Stomach (tissue), 4 donors: ENCODE data around the gene B2M.

Experiments used
- EP300 ChIP-seq: sonication (generic); formaldehyde crosslinking; IDR thresholded peaks from one replicate; pipeline ENCODE4 v1.6.1; 2017; ENCODE audit warnings: antibody characterized with exemption
- POLR2A ChIP-seq, 4 donors: fragments of 450-650 bp; IDR thresholded peaks; one replicate each; pipeline ENCODE4 v1.6.1; 2016; ENCODE audit warnings: antibody characterized with exemption in 4 of 4, control low read depth in 2 of 4, mild to moderate bottlenecking in 1 of 4, moderate library complexity in 1 of 4
- POLR2AphosphoS5 ChIP-seq, 3 donors: sonication (generic); formaldehyde crosslinking; IDR thresholded peaks; one replicate each; pipeline ENCODE4 v1.6.1; 2016; ENCODE audit warnings: antibody characterized with exemption in 3 of 3
- TF ChIP-seq, protein P1 (sequence below), 7 experiments: fragments of 450-650 bp in 4 of 7; fragments of 200-600 bp in 3 of 7; sonication (generic) in 3 of 7; IDR thresholded peaks; one replicate each; pipeline ENCODE4 v1.5.1; 2016 to 2019; ENCODE audit warnings: antibody characterized with exemption in 7 of 7, control low read depth in 2 of 7, mild to moderate bottlenecking in 1 of 7

GRCh38 chr15:44722011-44722410, 10.7 kb downstream of the B2M start:
- TF ChIP-seq, protein P1, sequence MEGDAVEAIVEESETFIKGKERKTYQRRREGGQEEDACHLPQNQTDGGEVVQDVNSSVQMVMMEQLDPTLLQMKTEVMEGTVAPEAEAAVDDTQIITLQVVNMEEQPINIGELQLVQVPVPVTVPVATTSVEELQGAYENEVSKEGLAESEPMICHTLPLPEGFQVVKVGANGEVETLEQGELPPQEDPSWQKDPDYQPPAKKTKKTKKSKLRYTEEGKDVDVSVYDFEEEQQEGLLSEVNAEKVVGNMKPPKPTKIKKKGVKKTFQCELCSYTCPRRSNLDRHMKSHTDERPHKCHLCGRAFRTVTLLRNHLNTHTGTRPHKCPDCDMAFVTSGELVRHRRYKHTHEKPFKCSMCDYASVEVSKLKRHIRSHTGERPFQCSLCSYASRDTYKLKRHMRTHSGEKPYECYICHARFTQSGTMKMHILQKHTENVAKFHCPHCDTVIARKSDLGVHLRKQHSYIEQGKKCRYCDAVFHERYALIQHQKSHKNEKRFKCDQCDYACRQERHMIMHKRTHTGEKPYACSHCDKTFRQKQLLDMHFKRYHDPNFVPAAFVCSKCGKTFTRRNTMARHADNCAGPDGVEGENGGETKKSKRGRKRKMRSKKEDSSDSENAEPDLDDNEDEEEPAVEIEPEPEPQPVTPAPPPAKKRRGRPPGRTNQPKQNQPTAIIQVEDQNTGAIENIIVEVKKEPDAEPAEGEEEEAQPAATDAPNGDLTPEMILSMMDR (IDR thresholded peaks at IDR 0.05), result no peak
- TF ChIP-seq POLR2A (IDR thresholded peaks at IDR 0.05) (no peak), POLR2AphosphoS5 (IDR thresholded peaks at IDR 0.05) (no peak), EP300 (no peak)
